C4-2B (cell line): ENCODE results near the gene KLHL3.
A peak's percentile ranks its signal among the peaks of the same experiment; 100 is the strongest.

Experiments used
- H3K27ac ChIP-seq: fragments of 450-650 bp; 2 replicates; pipeline ENCODE4 v1.5.1; 2017
- ZFX ChIP-seq: fragments of 450-650 bp; IDR thresholded peaks from 2 replicates; pipeline ENCODE4 v1.6.1; 2017
- TF ChIP-seq, protein P1 (sequence below): fragments of 450-650 bp; conservative IDR thresholded peaks from 2 replicates; pipeline ENCODE4 v1.5.1; 2017; ENCODE audit warnings: mild to moderate bottlenecking

KLHL3 gene

GRCh38 chr5:137760719-137761516 lies 25.0 kb upstream of the KLHL3 start:
- no peak overlapping the region for H3K27ac ChIP-seq
- TF ChIP-seq, protein P1, sequence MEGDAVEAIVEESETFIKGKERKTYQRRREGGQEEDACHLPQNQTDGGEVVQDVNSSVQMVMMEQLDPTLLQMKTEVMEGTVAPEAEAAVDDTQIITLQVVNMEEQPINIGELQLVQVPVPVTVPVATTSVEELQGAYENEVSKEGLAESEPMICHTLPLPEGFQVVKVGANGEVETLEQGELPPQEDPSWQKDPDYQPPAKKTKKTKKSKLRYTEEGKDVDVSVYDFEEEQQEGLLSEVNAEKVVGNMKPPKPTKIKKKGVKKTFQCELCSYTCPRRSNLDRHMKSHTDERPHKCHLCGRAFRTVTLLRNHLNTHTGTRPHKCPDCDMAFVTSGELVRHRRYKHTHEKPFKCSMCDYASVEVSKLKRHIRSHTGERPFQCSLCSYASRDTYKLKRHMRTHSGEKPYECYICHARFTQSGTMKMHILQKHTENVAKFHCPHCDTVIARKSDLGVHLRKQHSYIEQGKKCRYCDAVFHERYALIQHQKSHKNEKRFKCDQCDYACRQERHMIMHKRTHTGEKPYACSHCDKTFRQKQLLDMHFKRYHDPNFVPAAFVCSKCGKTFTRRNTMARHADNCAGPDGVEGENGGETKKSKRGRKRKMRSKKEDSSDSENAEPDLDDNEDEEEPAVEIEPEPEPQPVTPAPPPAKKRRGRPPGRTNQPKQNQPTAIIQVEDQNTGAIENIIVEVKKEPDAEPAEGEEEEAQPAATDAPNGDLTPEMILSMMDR, result no peak
- no peak for TF ChIP-seq ZFX

DNA sequence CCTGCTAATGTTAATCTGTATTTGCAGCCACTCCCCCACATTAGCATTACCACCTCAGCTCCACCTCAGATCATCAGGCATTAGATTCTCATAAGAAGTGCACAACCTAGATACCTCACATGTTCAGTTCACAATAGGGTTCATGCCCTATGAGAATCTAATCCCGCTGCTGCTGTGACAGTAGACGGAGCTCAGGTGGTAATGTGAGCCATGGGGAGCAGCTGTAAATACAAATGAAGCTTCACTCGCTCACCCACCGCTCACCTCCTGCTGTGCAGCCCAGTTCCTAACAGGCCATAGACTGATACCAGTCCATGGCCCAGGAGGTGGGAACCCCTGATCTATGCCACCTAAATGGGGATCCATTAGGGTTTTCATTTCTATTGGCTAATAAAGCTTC lies 24.4 kb upstream of the KLHL3 start:
- no peak overlapping the region for H3K27ac ChIP-seq
- no peak for TF ChIP-seq ZFX
- TF ChIP-seq, protein P1, result no peak

DNA sequence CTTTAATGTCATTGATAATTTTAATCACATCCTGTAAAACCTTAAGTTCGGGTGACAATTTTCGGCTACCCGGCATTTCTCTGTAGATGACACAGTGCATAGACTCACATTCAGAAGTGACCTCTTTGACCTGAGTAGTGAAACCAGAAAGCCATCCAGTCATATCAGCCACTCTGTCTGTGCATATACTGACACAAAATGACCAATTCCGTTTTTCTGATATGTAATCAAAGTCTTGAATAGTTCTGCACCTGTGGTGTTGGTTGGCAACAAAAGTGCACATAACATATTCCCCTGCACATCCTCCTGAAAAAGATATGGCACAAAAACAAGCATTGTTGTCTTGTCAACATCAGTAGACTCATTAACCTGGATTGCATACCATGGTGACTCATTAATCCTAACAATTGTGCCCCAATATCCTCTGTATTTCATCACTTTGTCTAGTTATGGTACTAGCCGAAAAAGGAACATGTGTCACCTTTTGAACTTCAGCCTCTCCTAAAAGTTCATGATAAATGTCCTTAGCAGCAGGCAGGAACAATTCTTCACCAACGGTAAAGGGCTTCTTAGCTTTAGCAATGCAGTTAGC lies 22.9 kb upstream of the KLHL3 start:
- H3K27ac ChIP-seq, result no peak overlapping the region
- TF ChIP-seq, protein P1, result no peak
- no peak for TF ChIP-seq ZFX

GRCh38 chr5:137758121-137758520 lies 22.2 kb upstream of the KLHL3 start:
- TF ChIP-seq ZFX, result no peak
- TF ChIP-seq, protein P1, result no peak
- H3K27ac ChIP-seq, result no peak overlapping the region

DNA sequence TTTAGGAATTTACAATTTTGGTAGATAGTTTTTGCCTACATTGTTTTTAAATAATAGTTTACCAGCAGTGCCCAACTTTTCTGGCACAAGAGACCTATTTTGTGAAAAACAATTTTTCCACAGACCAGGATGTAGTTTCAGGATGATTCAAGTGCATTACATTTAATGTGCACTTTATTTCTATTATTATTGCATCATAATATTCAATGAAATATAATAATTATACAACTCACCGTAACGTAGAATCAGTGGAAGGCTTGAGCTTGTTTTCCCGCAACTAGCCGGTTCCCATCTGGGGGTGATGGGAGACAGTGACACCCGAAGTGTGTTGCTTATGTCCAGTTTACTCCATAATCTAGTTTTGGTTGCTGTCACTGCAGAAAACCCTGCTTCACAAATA lies 21.7 kb upstream of the KLHL3 start:
- no peak overlapping the region for H3K27ac ChIP-seq
- no peak for TF ChIP-seq ZFX
- TF ChIP-seq, protein P1, result no peak

DNA sequence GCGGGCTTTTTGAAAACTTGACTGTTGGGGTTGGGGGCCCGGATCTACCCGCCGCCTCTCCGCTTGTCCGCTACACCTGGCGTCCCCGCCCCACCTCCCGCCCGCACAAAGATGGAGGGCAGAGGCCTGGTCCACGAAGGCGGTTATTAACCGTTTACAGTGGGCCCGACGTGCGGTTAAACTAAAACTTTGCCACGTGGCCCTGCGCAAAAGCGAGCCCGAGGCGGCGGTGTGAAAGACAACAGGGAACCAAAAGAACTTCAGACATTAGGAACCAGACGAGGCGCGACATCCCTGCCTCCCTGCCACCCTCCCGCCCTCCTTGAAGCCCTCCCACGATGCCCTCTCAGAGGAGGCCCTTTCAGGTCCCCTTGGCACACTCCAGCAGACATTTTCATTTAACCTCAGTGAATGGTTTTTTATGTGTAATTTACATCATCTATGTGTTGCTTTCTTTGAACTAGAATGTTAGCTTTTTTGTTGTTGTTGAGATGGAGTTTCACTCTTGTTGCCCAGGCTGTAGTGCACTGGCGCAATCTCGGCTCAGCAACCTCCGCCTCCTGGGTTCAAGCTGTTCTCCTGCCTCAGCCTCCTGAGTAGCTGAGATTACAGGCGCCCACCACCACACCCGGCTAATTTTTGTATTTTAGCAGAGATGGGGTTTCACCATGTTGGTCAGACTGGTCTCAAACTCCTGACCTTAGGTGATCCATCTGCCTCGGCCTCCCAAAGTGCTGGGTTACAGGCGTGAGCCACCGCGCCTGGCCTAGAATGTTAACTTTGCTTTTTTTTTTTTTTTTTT lies 19.3 kb upstream of the KLHL3 start:
- peak; percentile 22; the same call in 1 of the 2 replicates for TF ChIP-seq ZFX
- TF ChIP-seq, protein P1, result no peak

More for the DNA sequence above, 19.3 kb upstream of the KLHL3 start:
- peak overlapping the region; percentile 96 for H3K27ac ChIP-seq
